ENCODE results near the gene GNB2.

Gene GNB2

DNA sequence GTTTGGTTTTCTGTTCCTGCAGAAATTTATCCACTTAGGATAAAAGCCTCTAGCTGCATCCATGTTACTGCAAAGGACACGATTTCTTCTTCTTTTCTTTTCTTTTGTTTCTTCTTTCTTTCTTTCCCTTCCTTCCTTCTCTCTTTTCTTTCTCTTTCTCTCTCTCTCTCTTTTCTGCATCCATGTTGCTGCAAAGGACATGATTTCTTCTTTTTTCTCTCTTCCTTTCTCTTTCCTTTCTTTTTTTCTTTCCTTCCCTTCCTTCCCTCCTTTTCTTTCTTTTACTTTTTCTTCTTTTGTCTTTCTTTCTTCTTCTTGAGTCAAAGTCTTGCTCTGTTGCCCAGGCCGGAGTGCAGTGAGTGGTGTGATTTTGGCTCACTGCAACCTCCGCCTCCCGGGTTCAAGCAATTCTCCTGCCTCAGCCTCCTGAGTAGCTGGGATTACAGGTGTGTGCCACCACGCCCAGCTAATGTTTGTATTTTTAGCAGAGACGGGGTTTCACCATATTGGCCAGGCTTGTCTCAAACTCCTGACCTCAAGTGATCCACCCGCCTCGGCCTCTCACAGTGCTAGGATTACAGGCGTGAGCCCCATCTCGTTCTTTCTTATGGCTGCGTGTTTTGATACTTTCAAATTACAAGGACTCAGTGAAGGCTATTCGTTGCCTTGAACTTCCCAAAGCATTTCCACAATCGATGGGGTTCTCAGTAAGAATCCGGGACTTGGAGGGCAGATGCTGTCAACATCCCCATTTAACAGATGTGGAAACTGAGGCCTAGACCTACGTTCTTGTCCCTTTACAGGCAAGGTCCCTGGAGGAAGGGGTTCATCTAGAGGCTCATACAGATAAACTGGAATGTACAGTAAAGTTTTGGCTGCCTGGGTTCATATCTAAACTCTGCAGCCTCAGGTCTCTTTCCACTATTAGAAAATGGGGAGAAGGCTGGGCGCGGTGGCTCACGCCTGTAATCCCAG lies 1.9 kb upstream of the GNB2 start:
- CTCF ChIA-PET = interaction anchor here (0.7 to 0.8 kb wide), 2 partner anchors 34 to 39 kb away, joined by 3 to 4 read pairs; no protein-coding TSS in a partner anchor
- no peak overlapping the region for H3K27ac ChIP-seq
- POLR2A ChIA-PET (ENCODE audit: low non-redundant PET) = no interaction called here
- TF ChIP-seq, protein P1, sequence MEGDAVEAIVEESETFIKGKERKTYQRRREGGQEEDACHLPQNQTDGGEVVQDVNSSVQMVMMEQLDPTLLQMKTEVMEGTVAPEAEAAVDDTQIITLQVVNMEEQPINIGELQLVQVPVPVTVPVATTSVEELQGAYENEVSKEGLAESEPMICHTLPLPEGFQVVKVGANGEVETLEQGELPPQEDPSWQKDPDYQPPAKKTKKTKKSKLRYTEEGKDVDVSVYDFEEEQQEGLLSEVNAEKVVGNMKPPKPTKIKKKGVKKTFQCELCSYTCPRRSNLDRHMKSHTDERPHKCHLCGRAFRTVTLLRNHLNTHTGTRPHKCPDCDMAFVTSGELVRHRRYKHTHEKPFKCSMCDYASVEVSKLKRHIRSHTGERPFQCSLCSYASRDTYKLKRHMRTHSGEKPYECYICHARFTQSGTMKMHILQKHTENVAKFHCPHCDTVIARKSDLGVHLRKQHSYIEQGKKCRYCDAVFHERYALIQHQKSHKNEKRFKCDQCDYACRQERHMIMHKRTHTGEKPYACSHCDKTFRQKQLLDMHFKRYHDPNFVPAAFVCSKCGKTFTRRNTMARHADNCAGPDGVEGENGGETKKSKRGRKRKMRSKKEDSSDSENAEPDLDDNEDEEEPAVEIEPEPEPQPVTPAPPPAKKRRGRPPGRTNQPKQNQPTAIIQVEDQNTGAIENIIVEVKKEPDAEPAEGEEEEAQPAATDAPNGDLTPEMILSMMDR (conservative IDR thresholded peaks at IDR 0.05; ENCODE audit: low read depth) = no peak
- no peak for DNase-seq (ENCODE audit: low spot score)

- TF ChIP-seq, protein P1 (conservative IDR thresholded peaks at IDR 0.05; ENCODE audit: low read depth) = no peak
- POLR2A ChIA-PET (ENCODE audit: low non-redundant PET) = no interaction called here
- no peak for DNase-seq (ENCODE audit: low spot score)
- peak overlapping the region; percentile 92 for H3K27ac ChIP-seq
- CTCF ChIA-PET = interaction anchor here (0.5 to 0.8 kb wide), 3 partner anchors 60 to 165 kb away, joined by 3 to 7 read pairs (median 5); no protein-coding TSS in a partner anchor
Measured at GRCh38 chr7:100673942-100674410, 436 bp downstream of the GNB2 start.

GRCh38 chr7:100674411-100675104 lies 1.0 kb downstream of the GNB2 start:
- TF ChIP-seq, protein P1 (conservative IDR thresholded peaks at IDR 0.05; ENCODE audit: low read depth) = no peak
- DNase-seq (ENCODE audit: low spot score) = no peak
- CTCF ChIA-PET = interaction anchor here (0.5 to 1.1 kb wide), 5 partner anchors 13 to 166 kb away, joined by 3 to 7 read pairs (median 3); no protein-coding TSS in a partner anchor

DNA sequence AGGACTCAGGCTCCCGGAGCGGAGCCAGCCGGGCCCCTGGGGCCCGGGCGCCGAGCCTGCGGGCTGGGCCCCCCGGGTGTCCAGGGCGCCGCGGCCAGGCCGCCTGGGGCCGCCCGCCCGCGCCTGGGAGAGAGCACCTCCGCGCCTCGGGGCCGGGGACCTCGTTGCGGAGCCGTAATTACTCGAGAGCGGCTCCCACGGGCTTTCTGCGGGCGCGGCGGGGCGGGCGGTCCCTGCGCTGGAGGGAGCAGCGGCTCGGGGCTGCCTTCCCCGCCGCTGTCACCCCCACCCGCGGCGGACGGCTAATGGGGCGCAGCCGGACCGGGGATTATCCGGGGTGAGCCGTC lies 1.5 kb downstream of the GNB2 start:
- POLR2A ChIA-PET (ENCODE audit: low non-redundant PET) = interaction anchor here (0.6 kb wide), 1 partner anchor 48 kb away, joined by 3 read pairs; no protein-coding TSS in a partner anchor
- DNase-seq (ENCODE audit: low spot score) = no peak
- TF ChIP-seq, protein P1 (conservative IDR thresholded peaks at IDR 0.05; ENCODE audit: low read depth) = no peak
- H3K27ac ChIP-seq = peak overlapping the region; percentile 92
- CTCF ChIA-PET = interaction anchor here (0.8 to 1.1 kb wide), 2 partner anchors 13 to 61 kb away, joined by 3 to 5 read pairs; no protein-coding TSS in a partner anchor

More at GRCh38 chr7:100674411-100675104, 1.0 kb downstream of the GNB2 start:
- POLR2A ChIA-PET (ENCODE audit: low non-redundant PET) = interaction anchor here (0.6 kb wide), 1 partner anchor 47 kb away, joined by 3 read pairs; no protein-coding TSS in a partner anchor
- peak overlapping the region; percentile 92 for H3K27ac ChIP-seq

DNA sequence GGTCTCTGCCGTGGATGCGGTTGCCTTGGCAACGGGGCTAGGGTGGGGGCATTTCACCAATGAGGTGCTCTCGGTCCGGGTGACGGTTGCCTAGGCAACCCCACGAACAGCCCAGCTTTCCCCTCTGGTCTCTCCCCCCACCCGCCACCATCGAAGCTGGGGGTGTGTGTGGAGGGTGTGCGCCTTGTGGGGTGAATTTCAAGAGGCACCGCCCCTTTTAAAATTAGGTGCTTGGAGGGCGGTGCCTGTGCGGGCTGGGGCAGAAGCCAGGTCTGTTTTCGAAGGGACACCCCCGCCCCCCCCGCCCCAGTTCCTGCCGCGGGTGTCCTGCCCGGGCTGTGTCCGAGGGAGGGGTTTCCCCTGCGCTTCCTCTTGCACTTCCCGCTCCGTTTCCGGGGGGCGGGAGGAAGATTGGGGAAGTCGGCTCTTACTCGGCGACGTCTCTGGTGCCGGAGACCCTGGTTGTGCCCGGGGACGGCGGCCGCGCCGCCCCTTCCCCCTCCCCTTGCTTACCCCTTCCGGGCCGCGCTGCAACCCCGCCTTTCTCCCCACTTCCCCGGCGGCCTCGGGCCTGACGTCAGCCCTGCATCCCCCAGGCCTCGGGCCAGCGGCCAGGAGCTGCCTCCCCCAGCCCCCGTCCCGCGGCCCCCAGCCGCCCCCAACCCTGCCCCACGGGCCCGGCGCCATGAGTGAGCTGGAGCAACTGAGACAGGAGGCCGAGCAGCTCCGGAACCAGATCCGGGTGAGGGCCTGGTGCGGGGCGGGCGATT lies 2.2 kb downstream of the GNB2 start:
- TF ChIP-seq, protein P1 (conservative IDR thresholded peaks at IDR 0.05; ENCODE audit: low read depth) = no peak
- CTCF ChIA-PET = interaction anchor here (0.5 kb wide), 1 partner anchor 551 kb away, joined by 6 read pairs; no protein-coding TSS in a partner anchor
- H3K27ac ChIP-seq = peak overlapping the region; percentile 92
- DNase-seq (ENCODE audit: low spot score) = peak; percentile 63
- POLR2A ChIA-PET (ENCODE audit: low non-redundant PET) = no interaction called here
